HG03571 (cell line): ENCODE data around the gene KANSL3.
"Not testable (repeated sequence)": the region's sequence is repeated elsewhere in the genome, so short reads cannot be mapped to it uniquely, and the experiment has no call there.

Experiments
- ATAC-seq: cut with Tn5 transposase; IDR thresholded peaks from one replicate; pipeline ENCODE4 v1.9.1; 2021; ENCODE audit not compliant: unreplicated experiment

Gene KANSL3

GRCh38 chr2:96655526-96655925 lies 17.4 kb upstream of the KANSL3 start:
- no peak for ATAC-seq

GRCh38 chr2:96654791-96655190 lies 16.7 kb upstream of the KANSL3 start:
- ATAC-seq: not testable (repeated sequence)

- no peak for ATAC-seq
Observed at GRCh38 chr2:96651793-96652192, 13.7 kb upstream of the KANSL3 start.

GRCh38 chr2:96649342-96649741 lies 11.2 kb upstream of the KANSL3 start:
- ATAC-seq: no peak

GRCh38 chr2:96648306-96648930 lies 10.3 kb upstream of the KANSL3 start:
- no peak for ATAC-seq

GRCh38 chr2:96647681-96648080 lies 9.6 kb upstream of the KANSL3 start:
- no peak for ATAC-seq

- no peak for ATAC-seq
Observed at GRCh38 chr2:96642564-96643360, 4.7 kb upstream of the KANSL3 start, which contains the start of gene FER1L5. TSS of gene FER1L5 (plus strand) at chr2:96642764. CDS start at chr2:96642837, 73 bp downstream.

- ATAC-seq: peak; percentile 65
Observed at GRCh38 chr2:96637385-96638143, 548 bp downstream of the KANSL3 start.

GRCh38 chr2:96636551-96637171 lies 1.5 kb downstream of the KANSL3 start:
- no peak for ATAC-seq

GRCh38 chr2:96633641-96634040 lies 4.5 kb downstream of the KANSL3 start:
- ATAC-seq: no peak

GRCh38 chr2:96631804-96632435 lies 6.2 kb downstream of the KANSL3 start:
- ATAC-seq: no peak

- ATAC-seq: no peak
Observed at GRCh38 chr2:96626553-96626942, 11.6 kb downstream of the KANSL3 start.

GRCh38 chr2:96625571-96626552 lies 12.2 kb downstream of the KANSL3 start:
- ATAC-seq: no peak

GRCh38 chr2:96623116-96623515 lies 15.0 kb downstream of the KANSL3 start:
- ATAC-seq: no peak

- ATAC-seq: no peak
Observed at GRCh38 chr2:96622544-96622943, 15.6 kb downstream of the KANSL3 start.

- ATAC-seq: no peak
Observed at GRCh38 chr2:96618596-96619283, 19.4 kb downstream of the KANSL3 start.

GRCh38 chr2:96617012-96617411 lies 21.1 kb downstream of the KANSL3 start:
- ATAC-seq: no peak

GRCh38 chr2:96616535-96616934 lies 21.6 kb downstream of the KANSL3 start:
- ATAC-seq: no peak

GRCh38 chr2:96616128-96616527 lies 22.0 kb downstream of the KANSL3 start:
- no peak for ATAC-seq
